OCI-LY7 (cell line): ENCODE results near the gene NPDC1. TPM values are rescaled to one million over a fixed set of nuclear protein-coding genes. Genes with fewer than 3 reads are reported as not detected.

ENCODE experiments used
- BruUV-seq: library from RNA; stranded (reverse); fragments of 400-500 nt; replicated peaks from 2 replicates; lab custom pipeline; 2021; lab: Mats Ljungman, UMichigan
- CTCF ChIA-PET: fragments of 300-600 bp; sonication (Branson Sonifier 250); formaldehyde crosslinking; loops from one replicate; lab custom pipeline; 2022; ENCODE audit warnings: antibody characterized with exemption; ENCODE audit not compliant: unreplicated experiment; lab: Charles Lee
- POLR2A ChIA-PET: fragments of 300-600 bp; sonication (Branson Sonifier 250); formaldehyde crosslinking; loops from one replicate; lab custom pipeline; 2022; ENCODE audit warnings: antibody characterized with exemption; lab: Charles Lee
- DNase-seq: peaks from one replicate; pipeline ENCODE4 v3.0.0-alpha.2; 2015; ENCODE audit warnings: low spot score
- H2AFZ ChIP-seq: fragments of 200-600 bp; sonication (generic), shearing (Covaris generic); 2 replicates; pipeline ENCODE4 v1.6.1; 2014; ENCODE audit warnings: mild to moderate bottlenecking, antibody characterized with exemption, low read length, moderate library complexity
- H3K27ac ChIP-seq: fragments of 200-600 bp; sonication (generic); 2 replicates; pipeline ENCODE4 v1.5.1; 2014; ENCODE audit warnings: mixed run types, low read depth, mild to moderate bottlenecking, moderate library complexity, low read length, inconsistent platforms; ENCODE audit not compliant: poor library complexity, severe bottlenecking
- H3K36me3 ChIP-seq: fragments of 200-600 bp; sonication (generic); 2 replicates; pipeline ENCODE4 v1.6.1; 2014; ENCODE audit warnings: mild to moderate bottlenecking, antibody characterized with exemption, low read length, moderate library complexity, mixed read lengths; ENCODE audit not compliant: insufficient read depth
- H3K4me1 ChIP-seq: fragments of 200-600 bp; sonication (generic); 2 replicates; pipeline ENCODE4 v1.5.1; 2014; ENCODE audit warnings: mild to moderate bottlenecking, low read length; ENCODE audit not compliant: insufficient read depth, poor library complexity, severe bottlenecking
- H3K4me2 ChIP-seq: fragments of 200-600 bp; sonication (generic); 2 replicates; pipeline ENCODE4 v1.6.1; 2014; ENCODE audit warnings: mild to moderate bottlenecking, low read length
- H3K4me3 ChIP-seq: fragments of 200-600 bp; sonication (generic); 2 replicates; pipeline ENCODE4 v1.5.1; 2014; ENCODE audit warnings: mild to moderate bottlenecking, low read depth, low read length; ENCODE audit not compliant: poor library complexity, severe bottlenecking
- H3K79me2 ChIP-seq: fragments of 200-600 bp; sonication (generic); 2 replicates; pipeline ENCODE4 v1.6.1; 2016; ENCODE audit warnings: low read depth, mild to moderate bottlenecking, low read length, moderate library complexity, mixed read lengths; ENCODE audit not compliant: insufficient read depth
- H3K9me2 ChIP-seq: fragments of 200-600 bp; sonication (generic); 2 replicates; pipeline ENCODE4 v1.6.1; 2016; ENCODE audit warnings: mild to moderate bottlenecking, low read length, mixed read lengths; ENCODE audit not compliant: insufficient read depth
- H3K9me3 ChIP-seq: fragments of 200-600 bp; sonication (generic); 2 replicates; pipeline ENCODE4 v1.6.1; 2014; ENCODE audit warnings: mild to moderate bottlenecking, mixed run types, low read length, mixed read lengths
- H4K20me1 ChIP-seq: fragments of 200-600 bp; sonication (generic); 2 replicates; pipeline ENCODE4 v1.6.1; 2014; ENCODE audit warnings: mild to moderate bottlenecking, antibody characterized with exemption, low read length, moderate library complexity, mixed read lengths; ENCODE audit not compliant: insufficient read depth
- EZH2phosphoT487 ChIP-seq: fragments of 200-600 bp; sonication (generic); IDR thresholded peaks from 2 replicates; pipeline ENCODE4 v1.6.1; 2018; ENCODE audit warnings: low read depth, borderline replicate concordance, mild to moderate bottlenecking, mixed run types, antibody characterized with exemption, low read length, moderate library complexity, mixed read lengths
- intact Hi-C: fragments of 100-400 bp; cut with micrococcal nuclease; formaldehyde crosslinking; loops from one replicate; pipeline ENCODE4 v1.10.0; 2022; ENCODE audit not compliant: unreplicated experiment
- total RNA-seq, 2 experiments: library from RNA; depleted of rRNA in 1 of 2; stranded (reverse); fragments of >200 nt in 1 of 2; shearing (Covaris generic) in 1 of 2; gene quantifications; 2 replicates each; pipeline ENCODE4 v1.2.3, GENCODE V29; 2014 to 2022
- TF ChIP-seq, protein P1 (sequence below): fragments of 200-600 bp; sonication (generic); conservative IDR thresholded peaks from 2 replicates; pipeline ENCODE4 v1.5.1; 2014; ENCODE audit warnings: mild to moderate bottlenecking, antibody characterized with exemption, low read length, moderate library complexity, mixed read lengths

NPDC1 gene
- total RNA-seq, 2 experiments from 2014 or later: 0.32 to 0.38 TPM

DNA sequence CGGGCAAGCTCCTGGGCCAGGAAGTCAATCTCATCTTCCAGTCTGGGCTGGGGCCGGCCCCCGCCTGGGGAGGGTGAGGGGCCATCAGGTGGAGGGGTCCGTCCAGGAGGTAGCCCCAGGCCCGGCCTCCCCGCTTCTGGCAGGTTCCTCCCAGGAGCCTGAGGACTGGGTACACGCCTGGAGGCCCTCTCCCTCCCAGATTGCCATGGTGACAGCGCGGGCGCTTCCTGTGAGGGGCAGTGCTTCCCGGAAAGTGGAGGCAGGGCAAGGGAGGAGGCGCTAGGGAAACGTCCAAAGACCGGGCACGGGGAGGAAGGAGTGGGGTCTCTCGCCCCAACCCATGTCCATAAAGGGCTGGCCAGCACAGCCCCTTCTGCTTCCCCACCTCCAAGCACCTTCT is 4.9 kb downstream of the NPDC1 start:
- CTCF ChIA-PET: no interaction called here
- intact Hi-C loops: no loop called here
- TF ChIP-seq EZH2phosphoT487: no peak
- TF ChIP-seq, protein P1, sequence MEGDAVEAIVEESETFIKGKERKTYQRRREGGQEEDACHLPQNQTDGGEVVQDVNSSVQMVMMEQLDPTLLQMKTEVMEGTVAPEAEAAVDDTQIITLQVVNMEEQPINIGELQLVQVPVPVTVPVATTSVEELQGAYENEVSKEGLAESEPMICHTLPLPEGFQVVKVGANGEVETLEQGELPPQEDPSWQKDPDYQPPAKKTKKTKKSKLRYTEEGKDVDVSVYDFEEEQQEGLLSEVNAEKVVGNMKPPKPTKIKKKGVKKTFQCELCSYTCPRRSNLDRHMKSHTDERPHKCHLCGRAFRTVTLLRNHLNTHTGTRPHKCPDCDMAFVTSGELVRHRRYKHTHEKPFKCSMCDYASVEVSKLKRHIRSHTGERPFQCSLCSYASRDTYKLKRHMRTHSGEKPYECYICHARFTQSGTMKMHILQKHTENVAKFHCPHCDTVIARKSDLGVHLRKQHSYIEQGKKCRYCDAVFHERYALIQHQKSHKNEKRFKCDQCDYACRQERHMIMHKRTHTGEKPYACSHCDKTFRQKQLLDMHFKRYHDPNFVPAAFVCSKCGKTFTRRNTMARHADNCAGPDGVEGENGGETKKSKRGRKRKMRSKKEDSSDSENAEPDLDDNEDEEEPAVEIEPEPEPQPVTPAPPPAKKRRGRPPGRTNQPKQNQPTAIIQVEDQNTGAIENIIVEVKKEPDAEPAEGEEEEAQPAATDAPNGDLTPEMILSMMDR: no peak

DNA sequence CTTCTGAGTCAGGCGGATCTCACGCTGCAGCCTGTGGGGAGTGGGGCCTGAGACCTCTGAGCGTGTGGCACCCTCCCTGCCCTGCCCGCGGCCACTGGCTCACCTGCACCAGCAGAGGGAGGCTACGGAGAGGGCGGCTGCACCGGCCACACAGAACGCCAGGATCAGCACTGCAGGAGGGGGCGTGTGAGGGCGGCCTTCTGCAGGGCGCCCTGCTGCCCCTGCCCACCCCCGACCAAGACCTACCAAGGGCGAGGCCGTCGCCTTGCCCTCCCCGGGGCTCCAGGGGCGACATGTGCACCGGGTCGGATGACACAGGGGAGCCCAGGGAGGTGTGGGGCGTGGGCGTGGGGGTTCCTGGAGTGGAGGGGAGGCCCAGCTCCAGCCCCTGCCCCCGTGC is 5.4 kb downstream of the NPDC1 start:
- no peak for DNase-seq
- H3K4me2 ChIP-seq: no peak overlapping the region
- no peak overlapping the region for H2AFZ ChIP-seq
- ChIA-PET POLR2A (no interaction called here), CTCF (no interaction called here)
- H3K9me2 ChIP-seq: no peaks in the 10 kb centered on the region
- H3K4me1 ChIP-seq: no peaks in the 10 kb centered on the region
- H4K20me1 ChIP-seq: 0 out of 2 replicates have a peak, but pooled peaks cover 3% of the 10 kb centered on the region
- TF ChIP-seq, protein P1: no peak
- TF ChIP-seq EZH2phosphoT487: no peak
- intact Hi-C loops: no loop called here
- no peak overlapping the region for H3K4me3 ChIP-seq
- H3K79me2 ChIP-seq: no peaks in the 10 kb centered on the region
- no peak overlapping the region for H3K27ac ChIP-seq
- H3K9me3 ChIP-seq: no peaks in the 10 kb centered on the region
- BruUV-seq: no TSS peak
- H3K36me3 ChIP-seq: no peaks in the 10 kb centered on the region

More for the DNA sequence above, 4.9 kb downstream of the NPDC1 start:
- no peak for DNase-seq
- H3K4me3 ChIP-seq: no peak overlapping the region
- peaks cover under 1% of the 10 kb centered on the region for H3K4me1 ChIP-seq
- no peaks in the 10 kb centered on the region for H3K9me3 ChIP-seq
- 0 out of 2 replicates have a peak, but pooled peaks cover 3% of the 10 kb centered on the region for H4K20me1 ChIP-seq
- H3K27ac ChIP-seq: no peak overlapping the region
- H3K36me3 ChIP-seq: no peaks in the 10 kb centered on the region
- POLR2A ChIA-PET: no interaction called here
- no peaks in the 10 kb centered on the region for H3K79me2 ChIP-seq
- no peak overlapping the region for H2AFZ ChIP-seq
- no TSS peak for BruUV-seq
- no peak overlapping the region for H3K4me2 ChIP-seq
- H3K9me2 ChIP-seq: no peaks in the 10 kb centered on the region

DNA sequence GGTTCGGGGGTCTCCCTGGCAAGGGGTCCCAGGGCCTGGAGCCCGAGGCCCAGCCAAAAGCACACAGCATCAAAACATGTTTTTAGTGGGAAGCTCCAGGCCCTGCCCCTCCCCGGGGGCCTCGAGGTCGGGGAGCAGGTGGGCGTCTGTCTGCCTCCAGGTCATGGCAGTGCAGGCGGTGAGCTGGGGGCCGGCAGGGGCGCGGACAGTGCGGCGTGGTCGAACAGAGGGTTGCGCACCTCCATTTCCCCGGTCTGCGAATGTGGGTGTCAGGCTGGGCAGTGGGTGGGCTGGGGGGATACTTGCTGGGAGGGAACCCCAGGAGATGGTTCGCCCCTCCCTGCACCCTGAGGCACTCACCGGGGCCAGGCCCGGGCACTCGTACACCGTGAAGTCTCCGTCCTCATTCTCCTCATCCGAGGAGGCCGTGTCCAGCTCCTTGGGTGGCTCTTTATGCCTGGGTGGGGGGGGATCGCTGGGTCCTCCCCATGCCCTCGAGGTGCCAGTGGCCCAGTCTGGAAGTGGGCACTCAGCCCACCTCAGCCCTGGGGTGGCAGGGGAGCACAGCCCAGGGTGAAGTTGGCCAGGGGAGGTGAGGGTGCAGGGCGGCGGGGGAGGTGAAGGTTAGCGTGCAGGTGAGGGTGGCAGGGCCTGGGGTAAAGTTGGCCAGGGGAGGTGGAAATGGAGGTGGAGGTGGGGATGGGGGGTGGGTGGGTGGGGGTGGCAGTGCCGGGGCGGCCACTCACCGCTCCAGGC is 6.2 kb downstream of the NPDC1 start:
- H3K9me2 ChIP-seq: no peaks in the 10 kb centered on the region
- intact Hi-C loops: no loop called here
- H3K36me3 ChIP-seq: no peaks in the 10 kb centered on the region
- BruUV-seq: no TSS peak
- H3K27ac ChIP-seq: no peak overlapping the region
- no peaks in the 10 kb centered on the region for H3K9me3 ChIP-seq
- no peaks in the 10 kb centered on the region for H3K79me2 ChIP-seq
- H3K4me3 ChIP-seq: no peak overlapping the region
- H3K4me1 ChIP-seq: peaks cover 7% of the 10 kb centered on the region
- H3K4me2 ChIP-seq: no peak overlapping the region
- CTCF ChIA-PET: interaction anchor here (0.6 to 0.7 kb wide), 2 partner anchors 10 to 148 kb away, joined by 3 read pairs; no protein-coding TSS in a partner anchor
- TF ChIP-seq, protein P1: no peak
- POLR2A ChIA-PET: no interaction called here
- DNase-seq: no peak
- no peak overlapping the region for H2AFZ ChIP-seq
- no peaks in the 10 kb centered on the region for H4K20me1 ChIP-seq
